GM23338 (cell line): ENCODE data around the gene GNG10. TPM values are rescaled to one million over a fixed set of nuclear protein-coding genes. Genes with fewer than 3 reads are reported as not detected.

Experiments
- ATAC-seq: fragments of 200-7000 bp; cut with Tn5 transposase; 3 replicates; pipeline ENCODE4 v1.9.1; 2020
- DNase-seq: peaks from one replicate; pipeline ENCODE4 v3.0.0-alpha.2; 2015; ENCODE audit warnings: low spot score
- H2AFZ ChIP-seq: fragments of 200-600 bp; sonication (generic); 2 replicates; pipeline ENCODE4 v1.8.0; 2016; ENCODE audit warnings: antibody characterized with exemption, mild to moderate bottlenecking, moderate library complexity
- H3F3A ChIP-seq: fragments of 200-600 bp; sonication (generic); replicated peaks from 2 replicates; pipeline ENCODE4 v1.8.0; 2017; ENCODE audit warnings: antibody characterized with exemption, mixed run types, low read depth
- H3K27ac ChIP-seq: fragments of 200-600 bp; sonication (generic); 2 replicates; pipeline ENCODE4 v1.6.1; 2016; ENCODE audit warnings: low read depth
- H3K27me3 ChIP-seq: fragments of 200-600 bp; sonication (generic); 2 replicates; pipeline ENCODE4 v1.8.0; 2016; ENCODE audit warnings: mild to moderate bottlenecking, mixed run types, moderate library complexity; ENCODE audit not compliant: insufficient read depth
- H3K36me3 ChIP-seq: fragments of 200-600 bp; sonication (generic); 2 replicates; pipeline ENCODE4 v1.8.0; 2016; ENCODE audit warnings: mild to moderate bottlenecking; ENCODE audit not compliant: insufficient read depth
- H3K4me1 ChIP-seq: fragments of 200-600 bp; sonication (generic); 2 replicates; pipeline ENCODE4 v1.8.0; 2016; ENCODE audit warnings: mild to moderate bottlenecking, moderate library complexity; ENCODE audit not compliant: insufficient read depth
- H3K4me2 ChIP-seq: fragments of 200-600 bp; sonication (generic); 2 replicates; pipeline ENCODE4 v1.7.1; 2017; ENCODE audit warnings: mixed run types
- H3K4me3 ChIP-seq: fragments of 200-600 bp; sonication (generic); 2 replicates; pipeline ENCODE4 v1.6.1; 2016; ENCODE audit warnings: mixed run types
- H3K79me2 ChIP-seq: fragments of 200-600 bp; sonication (generic); replicated peaks from 2 replicates; pipeline ENCODE4 v1.8.0; 2017; ENCODE audit warnings: mild to moderate bottlenecking; ENCODE audit not compliant: insufficient read depth
- H3K9me2 ChIP-seq: fragments of 200-600 bp; sonication (generic); 2 replicates; pipeline ENCODE4 v1.8.0; 2017; ENCODE audit not compliant: insufficient read depth
- H4K20me1 ChIP-seq: fragments of 200-600 bp; sonication (generic); replicated peaks from 2 replicates; pipeline ENCODE4 v1.8.0; 2017; ENCODE audit warnings: mild to moderate bottlenecking; ENCODE audit not compliant: insufficient read depth
- H3K27ac Mint-ChIP-seq: 2 replicates; pipeline ENCODE4 v1.8.0; 2020; ENCODE audit warnings: inconsistent platforms, mild to moderate bottlenecking, moderate library complexity, mixed read lengths
- H3K27me3 Mint-ChIP-seq: 3 replicates; pipeline ENCODE4 v1.8.0; 2022; ENCODE audit warnings: low read depth, mild to moderate bottlenecking, moderate library complexity, mixed read lengths, inconsistent platforms; ENCODE audit not compliant: insufficient read depth, poor library complexity
- H3K36me3 Mint-ChIP-seq: 3 replicates; pipeline ENCODE4 v1.8.0; 2021; ENCODE audit warnings: low read depth, mild to moderate bottlenecking, inconsistent platforms, moderate library complexity, mixed read lengths
- H3K4me1 Mint-ChIP-seq: 3 replicates; pipeline ENCODE4 v1.8.0; 2020; ENCODE audit warnings: mild to moderate bottlenecking, inconsistent platforms, mixed read lengths
- H3K4me3 Mint-ChIP-seq: 3 replicates; pipeline ENCODE4 v1.8.0; 2021; ENCODE audit warnings: moderate library complexity, mild to moderate bottlenecking, inconsistent platforms, mixed read lengths
- H3K9me3 Mint-ChIP-seq: 3 replicates; pipeline ENCODE4 v1.8.0; 2020; ENCODE audit warnings: moderate library complexity, mild to moderate bottlenecking, inconsistent platforms, mixed read lengths
- CTCF ChIP-seq, 2 experiments: fragments of 200-600 bp in 1 of 2; sonication (generic) in 1 of 2; conservative IDR thresholded peaks; 2 replicates each; pipeline versions ENCODE4 v1.5.1 to v1.6.1; 2016 to 2017; ENCODE audit warnings: antibody characterized with exemption in 2 of 2, low read depth in 2 of 2, mild to moderate bottlenecking in 2 of 2, moderate library complexity in 1 of 2
- ETS1 ChIP-seq: IDR thresholded peaks from 2 replicates; pipeline ENCODE4 v1.6.1; 2016; ENCODE audit warnings: antibody characterized with exemption
- JUNB ChIP-seq: IDR thresholded peaks from one replicate; pipeline ENCODE4 v1.6.1; 2016; ENCODE audit warnings: antibody characterized with exemption; ENCODE audit not compliant: unreplicated experiment
- NANOG ChIP-seq: IDR thresholded peaks from 2 replicates; pipeline ENCODE4 v1.6.1; 2016; ENCODE audit warnings: antibody characterized with exemption, borderline replicate concordance
- POLR2AphosphoS5 ChIP-seq: IDR thresholded peaks from 2 replicates; pipeline ENCODE4 v1.6.1; 2016; ENCODE audit warnings: antibody characterized with exemption, low read depth
- REST ChIP-seq: IDR thresholded peaks from one replicate; pipeline ENCODE4 v1.6.1; 2018; ENCODE audit warnings: antibody characterized with exemption; ENCODE audit not compliant: unreplicated experiment
- ZNF114 ChIP-seq: fragments of 250-450 bp; sonication (Bioruptor Pico); IDR thresholded peaks from 2 replicates; pipeline ENCODE4 v1.5.0; 2020; ENCODE audit warnings: mild to moderate bottlenecking, moderate library complexity
- polyA plus RNA-seq: library from polyadenylated mRNA; unstranded; fragments of >200 nt; fragmentation: Nextera tagmentation; extraction: Ambion mirVana; gene quantifications from 2 replicates; pipeline ENCODE4 v1.2.1, GENCODE V29; 2016
- total RNA-seq: library from RNA; depleted of rRNA; stranded (reverse); fragments of >200 nt; shearing (Covaris generic); gene quantifications from 2 replicates; pipeline ENCODE4 v1.2.3, GENCODE V29; 2014

GNG10 gene
- total and polyA plus RNA-seq, 2 experiments from 2014 or later, result 49.9 to 61.2 TPM

- TF ChIP-seq ETS1 (no peak), JUNB (no peak), REST (no peak), ZNF114 (CRISPR knock-in tag) (no peak), POLR2AphosphoS5 (no peak)
These were observed 28.0 kb upstream of the GNG10 start (continued) for GRCh38 chr9:111633389-111633736.

- H3K9me3 Mint-ChIP-seq, result no peaks in the 10 kb centered on the region; the same call in 2 of the 3 replicates
- H4K20me1 ChIP-seq, result peaks cover 13% of the 10 kb centered on the region; the same call in 1 of the 2 replicates
- ATAC-seq, result no peak
- H3K4me1 ChIP-seq, result peaks cover 8% of the 10 kb centered on the region
- peaks cover 81% of the 10 kb centered on the region for H3K79me2 ChIP-seq
- no peaks in the 10 kb centered on the region for H3K36me3 Mint-ChIP-seq
- H3F3A ChIP-seq, result no peaks in the 10 kb centered on the region
- 0 out of 2 replicates have a peak, but pooled peaks cover 3% of the 10 kb centered on the region for H3K36me3 ChIP-seq
- no peak for DNase-seq
- H3K4me3 Mint-ChIP-seq, result no peak overlapping the region
- H3K9me2 ChIP-seq, result no peaks in the 10 kb centered on the region
- H3K4me3 ChIP-seq, result no peak overlapping the region
- peaks cover 4% of the 10 kb centered on the region for H3K27me3 Mint-ChIP-seq
- H3K27ac Mint-ChIP-seq, result no peak overlapping the region
- H3K4me2 ChIP-seq, result no peak overlapping the region
- H2AFZ ChIP-seq, result no peak overlapping the region
- no peak overlapping the region for H3K27ac ChIP-seq
- H3K27me3 ChIP-seq, result no peaks in the 10 kb centered on the region
- H3K4me1 Mint-ChIP-seq, result peaks cover 23% of the 10 kb centered on the region
- TF ChIP-seq POLR2AphosphoS5, result no peak
- TF ChIP-seq ETS1, result no peak
- TF ChIP-seq REST, result no peak
- no peak for TF ChIP-seq CTCF (conservative IDR thresholded peaks at IDR 0.05; ENCODE audit: low read depth in 2 of 2)
- no peak for TF ChIP-seq NANOG
These were observed 26.5 kb upstream of the GNG10 start for GRCh38 chr9:111634860-111635259.
